Measurements from ENCODE around the gene ADAMTS2.

Gene ADAMTS2

DNA sequence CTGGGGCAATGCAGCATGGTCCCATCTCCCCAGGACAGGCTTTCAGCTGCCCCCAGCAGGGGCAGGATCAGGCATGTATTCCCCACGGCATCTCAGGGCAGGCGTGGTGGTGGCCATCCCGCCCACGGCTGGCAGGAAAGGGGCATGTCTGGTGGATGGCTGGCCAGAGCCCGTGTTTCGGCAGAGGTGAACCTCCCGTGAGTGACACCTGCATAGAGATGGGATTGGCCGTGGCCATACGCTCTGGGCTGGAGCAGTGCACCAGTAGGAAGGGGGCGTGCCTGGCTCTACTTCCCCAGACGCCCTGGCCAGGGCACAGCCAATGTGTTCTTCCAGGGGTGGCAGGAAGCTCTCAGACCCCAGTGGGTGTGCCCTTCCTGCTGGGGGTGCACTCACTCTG is 146.0 kb downstream of the ADAMTS2 start:
- TF ChIP-seq, protein P1, sequence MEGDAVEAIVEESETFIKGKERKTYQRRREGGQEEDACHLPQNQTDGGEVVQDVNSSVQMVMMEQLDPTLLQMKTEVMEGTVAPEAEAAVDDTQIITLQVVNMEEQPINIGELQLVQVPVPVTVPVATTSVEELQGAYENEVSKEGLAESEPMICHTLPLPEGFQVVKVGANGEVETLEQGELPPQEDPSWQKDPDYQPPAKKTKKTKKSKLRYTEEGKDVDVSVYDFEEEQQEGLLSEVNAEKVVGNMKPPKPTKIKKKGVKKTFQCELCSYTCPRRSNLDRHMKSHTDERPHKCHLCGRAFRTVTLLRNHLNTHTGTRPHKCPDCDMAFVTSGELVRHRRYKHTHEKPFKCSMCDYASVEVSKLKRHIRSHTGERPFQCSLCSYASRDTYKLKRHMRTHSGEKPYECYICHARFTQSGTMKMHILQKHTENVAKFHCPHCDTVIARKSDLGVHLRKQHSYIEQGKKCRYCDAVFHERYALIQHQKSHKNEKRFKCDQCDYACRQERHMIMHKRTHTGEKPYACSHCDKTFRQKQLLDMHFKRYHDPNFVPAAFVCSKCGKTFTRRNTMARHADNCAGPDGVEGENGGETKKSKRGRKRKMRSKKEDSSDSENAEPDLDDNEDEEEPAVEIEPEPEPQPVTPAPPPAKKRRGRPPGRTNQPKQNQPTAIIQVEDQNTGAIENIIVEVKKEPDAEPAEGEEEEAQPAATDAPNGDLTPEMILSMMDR (IDR thresholded peaks at IDR 0.05; ENCODE audit: low read depth, low read length), result no peak
- H3K4me3 ChIP-seq (ENCODE audit: low read depth, low read length), result no peak overlapping the region

DNA sequence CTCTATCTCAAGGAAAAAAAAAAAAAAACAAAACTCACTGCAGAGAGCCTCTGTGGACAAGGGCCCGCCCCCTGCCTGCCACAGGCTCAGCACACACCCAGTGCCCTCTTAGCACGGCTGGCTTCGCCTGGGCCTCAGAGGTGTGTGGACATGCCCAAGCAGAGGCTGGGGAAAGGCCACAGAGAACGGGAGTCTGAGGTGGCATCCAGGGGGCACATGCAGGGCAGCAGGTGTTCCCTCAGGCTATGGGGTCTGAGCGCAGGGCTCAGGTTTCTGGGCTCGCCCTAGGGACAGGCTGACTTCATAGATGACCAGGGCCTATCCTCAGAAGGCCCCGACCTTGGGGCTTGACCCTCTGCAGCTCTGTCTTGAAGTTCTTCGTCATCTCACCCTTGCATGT is 146.4 kb downstream of the ADAMTS2 start:
- no peak overlapping the region for H3K4me3 ChIP-seq (ENCODE audit: low read depth, low read length)
- TF ChIP-seq, protein P1 (IDR thresholded peaks at IDR 0.05; ENCODE audit: low read depth, low read length), result no peak

DNA sequence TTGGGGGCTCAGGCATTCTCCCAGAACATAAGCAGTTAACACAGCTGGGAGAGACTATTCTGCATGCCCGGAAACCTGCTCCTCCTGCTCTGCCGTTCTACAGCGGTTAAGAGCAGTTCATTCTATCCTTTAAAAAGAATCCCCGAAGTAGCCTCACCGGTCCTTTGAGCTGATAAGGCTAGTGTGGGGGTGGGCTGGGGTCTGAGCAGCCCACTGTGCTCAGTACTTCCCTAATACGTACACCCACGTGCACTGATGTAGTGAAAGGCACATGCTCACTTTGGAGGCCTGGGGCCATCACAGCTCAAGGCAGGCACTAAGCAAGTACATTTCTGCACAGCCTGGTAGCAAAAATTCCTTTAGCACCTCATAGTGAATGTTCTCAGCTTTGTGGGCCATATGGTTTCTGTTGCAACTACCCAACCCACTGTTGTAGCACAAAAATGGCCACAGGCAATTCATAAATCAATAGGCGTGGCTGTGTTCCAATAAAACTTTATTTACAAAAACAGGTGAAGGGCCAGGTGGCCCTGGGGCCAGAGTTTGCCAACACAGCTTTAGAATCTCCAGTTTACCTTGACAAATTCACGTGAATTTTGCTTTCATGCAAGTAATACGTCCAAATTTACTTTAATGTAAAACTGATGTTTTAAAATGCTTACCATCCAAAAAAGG is 148.7 kb downstream of the ADAMTS2 start:
- TF ChIP-seq, protein P1 (IDR thresholded peaks at IDR 0.05; ENCODE audit: low read depth, low read length), result no peak
- no peak overlapping the region for H3K4me3 ChIP-seq (ENCODE audit: low read depth, low read length)

DNA sequence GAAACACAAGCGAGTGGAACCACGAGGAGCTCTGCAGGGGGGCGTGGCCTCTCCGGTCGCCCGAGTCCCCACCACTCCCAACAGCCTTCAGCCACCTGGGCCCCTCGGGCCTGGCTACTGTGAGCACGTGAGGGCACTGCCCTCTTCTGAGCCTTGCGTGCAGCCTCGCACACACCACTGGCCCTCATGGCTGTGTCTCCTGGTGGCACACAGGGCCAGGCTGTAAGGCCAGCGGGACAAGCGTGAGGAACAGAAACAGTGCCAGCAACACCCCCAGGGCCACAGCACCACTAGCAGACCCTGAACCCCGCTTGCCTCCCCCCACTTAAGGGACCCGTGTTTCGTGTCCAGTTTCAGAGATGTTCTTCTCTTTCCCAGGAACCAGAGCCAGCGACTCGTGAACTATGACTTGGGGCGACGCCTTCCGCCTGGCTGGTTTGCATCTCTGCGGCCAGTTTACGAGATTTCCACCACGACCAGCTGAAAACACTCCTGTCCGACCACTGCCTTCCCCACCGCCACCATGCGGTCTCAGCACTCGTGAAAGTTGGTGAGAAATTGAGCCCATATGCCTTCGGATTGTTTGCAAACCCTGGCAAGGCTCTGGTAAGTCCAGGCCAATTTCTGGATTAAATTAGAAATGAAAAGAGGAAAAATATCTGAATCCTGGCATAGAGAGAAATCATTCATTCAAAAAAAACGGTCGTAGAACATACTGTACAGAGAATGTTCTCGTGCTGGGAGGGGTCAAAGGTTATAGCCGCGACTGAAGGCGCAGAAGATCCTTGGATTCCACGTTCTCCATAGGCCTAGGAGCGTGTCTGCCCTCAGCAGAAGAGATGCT is 149.5 kb downstream of the ADAMTS2 start:
- H3K4me3 ChIP-seq (ENCODE audit: low read depth, low read length), result no peak overlapping the region
- TF ChIP-seq, protein P1 (IDR thresholded peaks at IDR 0.05; ENCODE audit: low read depth, low read length), result no peak

DNA sequence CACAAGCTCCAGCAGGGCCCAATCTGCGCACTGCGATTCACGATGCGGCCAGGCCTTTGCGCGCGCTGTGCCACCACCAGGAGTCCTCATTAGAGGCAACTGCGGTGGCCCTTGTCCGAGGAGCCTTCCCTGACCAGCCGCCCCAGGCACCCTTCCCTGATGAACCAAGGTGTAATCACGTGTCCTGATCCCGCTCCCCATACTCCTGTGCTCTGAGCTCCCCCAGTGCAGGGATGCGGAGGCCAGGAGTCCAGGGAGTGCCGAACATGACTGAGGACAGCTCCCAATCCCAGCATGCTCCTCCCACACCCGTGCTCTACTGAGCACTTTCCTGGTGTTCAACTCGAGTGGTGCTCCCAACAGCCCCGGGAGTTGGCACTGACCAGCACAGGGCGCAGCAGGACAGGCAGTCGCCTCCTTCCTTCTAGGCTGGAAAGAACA is 150.3 kb downstream of the ADAMTS2 start:
- TF ChIP-seq, protein P1 (IDR thresholded peaks at IDR 0.05; ENCODE audit: low read depth, low read length), result no peak
- no peak overlapping the region for H3K4me3 ChIP-seq (ENCODE audit: low read depth, low read length)

DNA sequence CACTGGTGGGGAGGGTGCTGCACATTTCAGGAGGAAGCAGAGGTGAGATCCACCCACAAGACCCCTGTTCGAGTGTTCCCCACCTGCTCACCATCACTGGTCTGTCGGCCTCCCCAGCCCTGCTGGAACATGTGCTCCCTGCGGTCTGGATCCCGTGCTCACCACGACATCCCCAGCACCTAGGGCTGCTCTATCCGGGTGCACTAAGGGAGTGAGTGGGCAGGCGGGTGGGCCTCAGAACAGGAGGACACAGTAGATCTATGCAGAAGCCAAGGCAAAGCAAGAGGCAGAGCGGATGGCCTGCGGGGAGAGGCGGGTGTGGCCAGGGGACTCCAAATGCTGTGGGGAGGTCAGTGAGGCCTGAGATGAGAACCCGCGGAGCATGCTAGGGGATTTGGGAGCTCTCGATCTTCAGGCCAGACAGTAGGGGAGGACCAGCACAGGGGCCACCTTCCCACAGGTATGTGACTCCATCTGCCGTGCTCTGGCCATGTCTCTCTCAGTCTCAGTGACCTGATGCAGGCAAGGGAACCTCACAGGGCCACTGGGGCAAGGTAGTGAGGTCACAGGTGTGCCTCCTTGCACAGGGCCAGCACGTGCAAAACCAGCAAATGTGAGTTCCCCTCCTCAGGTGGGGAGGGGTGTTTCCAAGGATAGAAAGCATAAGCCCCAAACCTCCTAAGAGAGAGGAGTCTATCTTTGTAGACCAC is 150.9 kb downstream of the ADAMTS2 start:
- TF ChIP-seq, protein P1 (IDR thresholded peaks at IDR 0.05; ENCODE audit: low read depth, low read length), result no peak
- no peak overlapping the region for H3K4me3 ChIP-seq (ENCODE audit: low read depth, low read length)

Data from WI38 (cell line).